Vagina (tissue), 2 donors: ENCODE data around the gene MFSD6. TPM values are rescaled to one million over a fixed set of nuclear protein-coding genes. Genes with fewer than 3 reads are reported as not detected.

Experiments
- DNase-seq, 2 donors: peaks; one replicate each; pipeline ENCODE4 v3.0.0-alpha.2; 2017; ENCODE audit errors: extremely low spot score in 2 of 2
- H3K27ac ChIP-seq: fragments of 200-600 bp; sonication (generic); one replicate; pipeline ENCODE4 v1.5.1; 2019
- H3K27me3 ChIP-seq: fragments of 200-600 bp; sonication (generic); one replicate; pipeline ENCODE4 v1.5.1; 2019
- H3K36me3 ChIP-seq, 2 donors: fragments of 200-600 bp; sonication (generic); one replicate each; pipeline ENCODE4 v1.5.1; 2017 to 2019
- H3K4me1 ChIP-seq: fragments of 200-600 bp; sonication (generic); one replicate; pipeline ENCODE4 v1.5.1; 2019
- H3K4me3 ChIP-seq, 2 donors: fragments of 200-600 bp; sonication (generic); 1 replicate in 1 of 2; 2 replicates in 1 of 2; pipeline ENCODE4 v1.5.1; 2016 to 2019
- H3K9me3 ChIP-seq: fragments of 200-600 bp; sonication (generic); one replicate; pipeline ENCODE4 v1.5.1; 2019
- POLR2A ChIP-seq, 2 donors: fragments of 450-650 bp; IDR thresholded peaks; one replicate each; pipeline ENCODE4 v1.6.1; 2017; ENCODE audit warnings: antibody characterized with exemption in 2 of 2, mild to moderate bottlenecking in 2 of 2, moderate library complexity in 2 of 2
- POLR2AphosphoS5 ChIP-seq, 2 donors: sonication (generic); formaldehyde crosslinking; IDR thresholded peaks; one replicate each; pipeline ENCODE4 v1.9.0; 2017; ENCODE audit warnings: antibody characterized with exemption in 2 of 2, mild to moderate bottlenecking in 2 of 2, low read depth in 1 of 2; ENCODE audit not compliant: insufficient read depth in 1 of 2
- intact Hi-C: fragments of 100-400 bp; cut with DNase I; formaldehyde crosslinking; loops from one replicate; pipeline ENCODE4 v1.15.1; 2023
- total RNA-seq: library from RNA; depleted of rRNA; stranded (reverse); fragments of >200 nt; gene quantifications from one replicate; pipeline ENCODE4 v1.2.3, GENCODE V29; 2016
- TF ChIP-seq, protein P1 (sequence below), 3 experiments: fragments of 450-650 bp in 2 of 3; fragments of 200-600 bp in 1 of 3; sonication (generic) in 1 of 3; IDR thresholded peaks; one replicate each; pipeline ENCODE4 v1.5.1; 2017 to 2019; ENCODE audit warnings: antibody characterized with exemption in 3 of 3, mild to moderate bottlenecking in 2 of 3, moderate library complexity in 2 of 3

The MFSD6 gene
- total RNA-seq, 1 donor from 2014 or later: 84.7 TPM

DNA sequence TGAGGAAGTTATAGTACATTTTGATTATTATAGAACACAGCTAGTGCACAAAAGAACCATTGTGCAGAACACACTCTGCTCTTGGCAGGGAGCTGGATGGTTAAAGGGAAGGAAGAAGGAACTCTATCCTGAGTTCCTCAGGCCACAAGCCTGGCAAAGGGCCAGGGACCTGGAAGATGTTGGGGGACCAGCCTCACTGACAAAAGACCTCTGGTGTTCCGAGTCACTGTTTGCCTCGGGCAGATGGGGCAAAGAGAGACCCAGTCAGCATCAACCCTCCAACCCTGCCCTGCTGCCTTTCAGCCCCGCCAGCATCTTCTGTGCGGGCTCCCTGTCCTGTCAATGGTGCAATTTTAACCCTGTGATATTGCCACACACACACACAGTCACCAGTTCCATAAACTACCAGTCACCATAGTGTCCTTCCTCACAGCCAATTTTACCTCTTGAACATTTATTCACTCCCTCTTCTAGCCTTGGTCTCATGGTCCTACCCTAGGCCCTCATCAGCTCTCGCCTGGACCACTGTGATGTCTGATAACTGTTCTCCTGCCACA lies 104.5 kb downstream of the MFSD6 start:
- no peak overlapping the region for H3K27ac ChIP-seq
- H3K36me3 ChIP-seq: no peaks in the 10 kb centered on the region
- H3K27me3 ChIP-seq: no peaks in the 10 kb centered on the region
- TF ChIP-seq POLR2A (IDR thresholded peaks at IDR 0.05) (no peak), POLR2AphosphoS5 (IDR thresholded peaks at IDR 0.05; ENCODE audit: insufficient read depth in 1 of 2, low read depth in 1 of 2) (no peak)
- TF ChIP-seq, protein P1, sequence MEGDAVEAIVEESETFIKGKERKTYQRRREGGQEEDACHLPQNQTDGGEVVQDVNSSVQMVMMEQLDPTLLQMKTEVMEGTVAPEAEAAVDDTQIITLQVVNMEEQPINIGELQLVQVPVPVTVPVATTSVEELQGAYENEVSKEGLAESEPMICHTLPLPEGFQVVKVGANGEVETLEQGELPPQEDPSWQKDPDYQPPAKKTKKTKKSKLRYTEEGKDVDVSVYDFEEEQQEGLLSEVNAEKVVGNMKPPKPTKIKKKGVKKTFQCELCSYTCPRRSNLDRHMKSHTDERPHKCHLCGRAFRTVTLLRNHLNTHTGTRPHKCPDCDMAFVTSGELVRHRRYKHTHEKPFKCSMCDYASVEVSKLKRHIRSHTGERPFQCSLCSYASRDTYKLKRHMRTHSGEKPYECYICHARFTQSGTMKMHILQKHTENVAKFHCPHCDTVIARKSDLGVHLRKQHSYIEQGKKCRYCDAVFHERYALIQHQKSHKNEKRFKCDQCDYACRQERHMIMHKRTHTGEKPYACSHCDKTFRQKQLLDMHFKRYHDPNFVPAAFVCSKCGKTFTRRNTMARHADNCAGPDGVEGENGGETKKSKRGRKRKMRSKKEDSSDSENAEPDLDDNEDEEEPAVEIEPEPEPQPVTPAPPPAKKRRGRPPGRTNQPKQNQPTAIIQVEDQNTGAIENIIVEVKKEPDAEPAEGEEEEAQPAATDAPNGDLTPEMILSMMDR (IDR thresholded peaks at IDR 0.05): no peak
- no peak for DNase-seq
- H3K4me3 ChIP-seq: no peak overlapping the region
- H3K9me3 ChIP-seq: no peaks in the 10 kb centered on the region
- intact Hi-C loops: no loop called here
- no peaks in the 10 kb centered on the region for H3K4me1 ChIP-seq

DNA sequence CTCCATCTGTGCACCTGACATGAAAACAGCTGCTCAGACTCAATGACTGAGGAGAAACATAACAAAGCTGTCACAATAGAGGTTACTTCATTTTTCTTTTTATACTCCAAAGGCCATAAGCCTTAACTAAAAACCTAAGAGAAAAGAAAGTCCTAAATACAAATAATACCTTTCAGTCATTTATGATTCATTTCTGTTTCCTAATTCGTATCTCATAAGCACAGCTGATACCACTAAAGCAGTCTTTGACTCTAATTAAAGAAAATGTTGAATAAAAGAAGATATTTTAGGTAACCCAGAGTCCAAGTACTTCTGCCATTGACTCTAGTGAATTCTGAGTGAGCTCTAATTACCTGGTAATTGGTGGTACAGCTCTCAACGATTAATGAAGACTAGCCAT lies 105.7 kb downstream of the MFSD6 start:
- Histone ChIP-seq H3K27ac (no peak overlapping the region), H3K4me3 (no peak overlapping the region), H3K27me3 (no peaks in the 10 kb centered on the region), H3K4me1 (no peaks in the 10 kb centered on the region), H3K36me3 (no peaks in the 10 kb centered on the region), H3K9me3 (no peaks in the 10 kb centered on the region)
- intact Hi-C loops: no loop called here
- no peak for DNase-seq
- TF ChIP-seq POLR2AphosphoS5 (IDR thresholded peaks at IDR 0.05; ENCODE audit: insufficient read depth in 1 of 2, low read depth in 1 of 2) (no peak), POLR2A (IDR thresholded peaks at IDR 0.05) (no peak)
- TF ChIP-seq, protein P1 (IDR thresholded peaks at IDR 0.05): no peak

DNA sequence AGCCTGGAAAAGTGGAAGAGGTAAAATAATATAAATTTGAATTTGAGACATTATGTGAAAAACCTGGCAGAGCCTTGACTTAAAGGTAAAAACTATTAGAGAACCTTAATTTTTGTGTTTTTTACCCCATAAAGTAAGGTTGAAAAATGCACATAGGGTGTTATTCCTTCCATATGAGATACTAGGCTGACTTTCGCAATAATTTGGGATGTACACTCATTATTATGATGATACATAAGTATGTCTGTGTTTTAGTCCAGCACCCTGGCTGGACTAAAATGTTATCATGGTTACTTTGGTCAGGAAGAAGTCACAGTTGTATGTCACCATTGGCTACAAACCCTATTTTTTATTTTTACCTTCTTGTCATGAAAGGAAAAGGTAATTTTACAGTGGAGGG lies 106.5 kb downstream of the MFSD6 start:
- no peak overlapping the region for H3K4me3 ChIP-seq
- no peak for DNase-seq
- intact Hi-C loops: no loop called here
- no peaks in the 10 kb centered on the region for H3K27me3 ChIP-seq
- no peaks in the 10 kb centered on the region for H3K9me3 ChIP-seq
- no peak for TF ChIP-seq POLR2A (IDR thresholded peaks at IDR 0.05)
- no peak for TF ChIP-seq POLR2AphosphoS5 (IDR thresholded peaks at IDR 0.05; ENCODE audit: insufficient read depth in 1 of 2, low read depth in 1 of 2)
- TF ChIP-seq, protein P1 (IDR thresholded peaks at IDR 0.05): no peak
- H3K4me1 ChIP-seq: no peaks in the 10 kb centered on the region
- H3K27ac ChIP-seq: no peak overlapping the region
- H3K36me3 ChIP-seq: no peaks in the 10 kb centered on the region

DNA sequence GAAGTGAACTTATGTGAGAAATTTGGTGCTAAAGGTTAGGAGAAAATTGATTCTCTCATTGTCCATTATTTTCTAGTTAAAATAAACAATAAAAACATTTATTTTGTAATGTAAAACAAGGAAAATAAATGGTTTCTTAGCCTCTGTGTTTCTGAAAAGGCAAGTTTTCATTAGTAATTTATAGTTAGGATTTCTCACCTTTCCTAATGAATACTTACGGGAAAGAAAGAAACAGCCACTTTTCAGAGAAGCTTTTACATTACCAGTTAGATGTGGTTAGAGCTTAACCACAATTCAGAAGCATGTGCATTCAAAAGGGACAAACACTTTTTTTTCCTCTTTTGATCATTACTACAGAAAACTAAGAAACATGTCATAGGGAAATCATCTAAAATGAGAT lies 107.5 kb downstream of the MFSD6 start:
- intact Hi-C loops: no loop called here
- H3K4me3 ChIP-seq: no peak overlapping the region
- no peaks in the 10 kb centered on the region for H3K4me1 ChIP-seq
- H3K27me3 ChIP-seq: no peaks in the 10 kb centered on the region
- TF ChIP-seq, protein P1 (IDR thresholded peaks at IDR 0.05): no peak
- TF ChIP-seq POLR2AphosphoS5 (IDR thresholded peaks at IDR 0.05; ENCODE audit: insufficient read depth in 1 of 2, low read depth in 1 of 2): no peak
- TF ChIP-seq POLR2A (IDR thresholded peaks at IDR 0.05): no peak
- H3K36me3 ChIP-seq: no peaks in the 10 kb centered on the region
- H3K9me3 ChIP-seq: no peaks in the 10 kb centered on the region
- no peak overlapping the region for H3K27ac ChIP-seq
- no peak for DNase-seq

DNA sequence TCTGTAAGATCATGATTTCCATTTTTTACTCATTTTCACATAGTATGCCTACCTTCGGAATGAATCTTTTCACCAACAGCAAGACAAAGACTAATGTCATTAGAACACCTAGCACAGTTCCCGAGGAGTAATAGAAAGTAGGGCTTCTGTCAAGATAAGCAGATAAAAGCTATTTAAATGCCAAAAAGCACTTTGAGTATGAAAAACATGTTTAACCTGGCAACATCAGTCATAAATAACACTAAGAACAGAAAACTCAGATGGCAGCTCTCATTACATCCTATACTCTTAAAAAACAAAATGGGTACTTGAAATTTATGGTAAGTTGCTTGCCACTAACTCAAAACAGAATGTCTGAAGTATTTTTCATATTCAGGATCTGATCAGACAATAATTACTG lies 109.3 kb downstream of the MFSD6 start:
- no peaks in the 10 kb centered on the region for H3K27me3 ChIP-seq
- H3K4me3 ChIP-seq: no peak overlapping the region
- no peak for DNase-seq
- no peaks in the 10 kb centered on the region for H3K9me3 ChIP-seq
- TF ChIP-seq, protein P1 (IDR thresholded peaks at IDR 0.05): no peak
- TF ChIP-seq POLR2AphosphoS5 (IDR thresholded peaks at IDR 0.05; ENCODE audit: insufficient read depth in 1 of 2, low read depth in 1 of 2) (no peak), POLR2A (IDR thresholded peaks at IDR 0.05) (no peak)
- intact Hi-C loops: no loop called here
- H3K4me1 ChIP-seq: no peaks in the 10 kb centered on the region
- no peaks in the 10 kb centered on the region for H3K36me3 ChIP-seq
- no peak overlapping the region for H3K27ac ChIP-seq
